Measurements from ENCODE around the gene CHRD.
"Not testable (repeated sequence)": the region's sequence is repeated elsewhere in the genome, so short reads cannot be mapped to it uniquely, and the experiment has no call there.

Gene CHRD

GRCh38 chr3:184379358-184380184, at the start of gene CHRD:
Gene CHRD, plus strand, starts transcription at chr3:184380054. Its CDS starts 265 bp downstream, at chr3:184380319.
- DNase-seq (ENCODE audit: low read depth in 2 of 2): no peak

- no peak for DNase-seq (ENCODE audit: low read depth in 2 of 2)
Measured at GRCh38 chr3:184332370-184333090, 47.3 kb upstream of the CHRD start.

- DNase-seq (ENCODE audit: low read depth in 2 of 2): no peak
Measured at GRCh38 chr3:184333190-184333589, 46.7 kb upstream of the CHRD start.

GRCh38 chr3:184333700-184334099, 46.2 kb upstream of the CHRD start:
- no peak for DNase-seq (ENCODE audit: low read depth in 2 of 2)

- DNase-seq (ENCODE audit: low read depth in 2 of 2): peak in 1 of 2 donors; percentile 35
Measured at GRCh38 chr3:184334470-184335158, 45.2 kb upstream of the CHRD start.

GRCh38 chr3:184335291-184335660, 44.6 kb upstream of the CHRD start:
- no peak for DNase-seq (ENCODE audit: low read depth in 2 of 2)

GRCh38 chr3:184335661-184336546, 44.0 kb upstream of the CHRD start:
- peak; percentile 83 to 86 for DNase-seq (ENCODE audit: low read depth in 2 of 2)

- DNase-seq (ENCODE audit: low read depth in 2 of 2): no peak
Measured at GRCh38 chr3:184336547-184337398, 43.1 kb upstream of the CHRD start.

- no peak for DNase-seq (ENCODE audit: low read depth in 2 of 2)
Measured at GRCh38 chr3:184337399-184337714, 42.5 kb upstream of the CHRD start, which contains the start of gene FAM131A. Gene FAM131A, plus strand, starts transcription at chr3:184337600. Its CDS starts 31 bp downstream, at chr3:184337631.

GRCh38 chr3:184337981-184338380, 41.9 kb upstream of the CHRD start:
- no peak for DNase-seq (ENCODE audit: low read depth in 2 of 2)

GRCh38 chr3:184338511-184338945, 41.3 kb upstream of the CHRD start:
- DNase-seq (ENCODE audit: low read depth in 2 of 2): no peak

GRCh38 chr3:184339001-184339400, 40.9 kb upstream of the CHRD start:
- no peak for DNase-seq (ENCODE audit: low read depth in 2 of 2)

GRCh38 chr3:184339451-184340135, 40.3 kb upstream of the CHRD start:
- DNase-seq (ENCODE audit: low read depth in 2 of 2): not testable (repeated sequence)

- DNase-seq (ENCODE audit: low read depth in 2 of 2): no peak
Measured at GRCh38 chr3:184341925-184342324, 37.9 kb upstream of the CHRD start.

- DNase-seq (ENCODE audit: low read depth in 2 of 2): no peak
Measured at GRCh38 chr3:184343200-184343876, 36.5 kb upstream of the CHRD start.

GRCh38 chr3:184344579-184345316, 35.1 kb upstream of the CHRD start:
- no peak for DNase-seq (ENCODE audit: low read depth in 2 of 2)

GRCh38 chr3:184345317-184346144, 34.3 kb upstream of the CHRD start:
- no peak for DNase-seq (ENCODE audit: low read depth in 2 of 2)
